ENCODE data around the gene SDK2. TPM values are rescaled to one million over a fixed set of nuclear protein-coding genes. Genes with fewer than 3 reads are reported as not detected.

Gene SDK2
- total RNA-seq, 4 donors from 2014 or later, result 1.4 to 6.8 (median 3.3) TPM

GRCh38 chr17:73364155-73364522 lies 280.1 kb downstream of the SDK2 start:
- no peak overlapping the region for H3K27ac ChIP-seq
- no peak overlapping the region for H3K4me3 ChIP-seq
- no peaks in the 10 kb centered on the region for H3K9me3 ChIP-seq
- H3K36me3 ChIP-seq, result no peaks in the 10 kb centered on the region
- peaks cover 20% of the 10 kb centered on the region for H3K4me1 ChIP-seq
- TF ChIP-seq POLR2A (IDR thresholded peaks at IDR 0.05) (no peak), POLR2AphosphoS5 (IDR thresholded peaks at IDR 0.05) (no peak), EP300 (IDR thresholded peaks at IDR 0.05) (no peak), CTCF (IDR thresholded peaks at IDR 0.05) (no peak)
- H3K27me3 ChIP-seq, result no peaks in the 10 kb centered on the region
- WGBS, result 93% methylated on average over 4 of the region's 4 CpGs
- no peak for DNase-seq (ENCODE audit: low spot score in 2 of 2)

GRCh38 chr17:73363442-73364154 lies 280.6 kb downstream of the SDK2 start:
- WGBS, result 68% methylated on average over 8 of the region's 8 CpGs
- no peak for DNase-seq (ENCODE audit: low spot score in 2 of 2)
- no peak for TF ChIP-seq POLR2AphosphoS5 (IDR thresholded peaks at IDR 0.05)
- TF ChIP-seq POLR2A (IDR thresholded peaks at IDR 0.05), result no peak
- TF ChIP-seq EP300 (IDR thresholded peaks at IDR 0.05), result no peak
- no peak for TF ChIP-seq CTCF (IDR thresholded peaks at IDR 0.05)
- Histone ChIP-seq H3K27me3 (no peaks in the 10 kb centered on the region), H3K27ac (no peak overlapping the region), H3K9me3 (no peaks in the 10 kb centered on the region), H3K36me3 (no peaks in the 10 kb centered on the region), H3K4me3 (no peak overlapping the region), H3K4me1 (peaks cover 20% of the 10 kb centered on the region)

- DNase-seq (ENCODE audit: low spot score in 2 of 2), result no peak
- H3K4me3 ChIP-seq, result no peak overlapping the region
- H3K27me3 ChIP-seq, result no peaks in the 10 kb centered on the region
- no peaks in the 10 kb centered on the region for H3K36me3 ChIP-seq
- H3K9me3 ChIP-seq, result no peaks in the 10 kb centered on the region
- H3K27ac ChIP-seq, result no peak overlapping the region
- 89% methylated on average over 11 of the region's 11 CpGs for WGBS
- TF ChIP-seq POLR2A (IDR thresholded peaks at IDR 0.05), result no peak
- H3K4me1 ChIP-seq, result peaks cover 20% of the 10 kb centered on the region
Measured at GRCh38 chr17:73362697-73363096, 281.5 kb downstream of the SDK2 start.

- 82% methylated on average over 18 of the region's 29 CpGs for WGBS
- TF ChIP-seq POLR2A (IDR thresholded peaks at IDR 0.05), result no peak
- TF ChIP-seq CTCF (IDR thresholded peaks at IDR 0.05), result no peak
- TF ChIP-seq EP300 (IDR thresholded peaks at IDR 0.05), result no peak
- no peak overlapping the region for H3K4me3 ChIP-seq
- peaks cover 28% of the 10 kb centered on the region for H3K4me1 ChIP-seq
- H3K27ac ChIP-seq, result no peak overlapping the region
- H3K36me3 ChIP-seq, result no peaks in the 10 kb centered on the region
- H3K27me3 ChIP-seq, result no peaks in the 10 kb centered on the region
- no peaks in the 10 kb centered on the region for H3K9me3 ChIP-seq
- no peak for DNase-seq (ENCODE audit: low spot score in 2 of 2)
Measured at GRCh38 chr17:73360961-73361761, 283.1 kb downstream of the SDK2 start.

GRCh38 chr17:73359987-73360410 lies 284.2 kb downstream of the SDK2 start:
- no peak for TF ChIP-seq POLR2AphosphoS5 (IDR thresholded peaks at IDR 0.05)
- no peak for TF ChIP-seq POLR2A (IDR thresholded peaks at IDR 0.05)
- TF ChIP-seq CTCF (IDR thresholded peaks at IDR 0.05), result no peak
- TF ChIP-seq EP300 (IDR thresholded peaks at IDR 0.05), result no peak
- Histone ChIP-seq H3K27me3 (no peaks in the 10 kb centered on the region), H3K36me3 (no peaks in the 10 kb centered on the region), H3K4me1 (peaks cover 25% of the 10 kb centered on the region), H3K9me3 (no peaks in the 10 kb centered on the region), H3K27ac (peak overlapping the region; percentile 54), H3K4me3 (no peak overlapping the region)
- WGBS, result 50% methylated on average over 7 of the region's 7 CpGs
- DNase-seq (ENCODE audit: low spot score in 2 of 2), result peak in 1 of 2 donors; percentile 57
